GM12874 (cell line): ENCODE data around the gene UFSP2.

ENCODE experiments used
- TF ChIP-seq, protein P1 (sequence below): IDR thresholded peaks from 2 replicates; pipeline ENCODE4 v1.5.1; 2011; ENCODE audit warnings: low read depth, mild to moderate bottlenecking, control low read depth, low read length, moderate library complexity; ENCODE audit not compliant: insufficient read depth

Gene UFSP2, protein sequence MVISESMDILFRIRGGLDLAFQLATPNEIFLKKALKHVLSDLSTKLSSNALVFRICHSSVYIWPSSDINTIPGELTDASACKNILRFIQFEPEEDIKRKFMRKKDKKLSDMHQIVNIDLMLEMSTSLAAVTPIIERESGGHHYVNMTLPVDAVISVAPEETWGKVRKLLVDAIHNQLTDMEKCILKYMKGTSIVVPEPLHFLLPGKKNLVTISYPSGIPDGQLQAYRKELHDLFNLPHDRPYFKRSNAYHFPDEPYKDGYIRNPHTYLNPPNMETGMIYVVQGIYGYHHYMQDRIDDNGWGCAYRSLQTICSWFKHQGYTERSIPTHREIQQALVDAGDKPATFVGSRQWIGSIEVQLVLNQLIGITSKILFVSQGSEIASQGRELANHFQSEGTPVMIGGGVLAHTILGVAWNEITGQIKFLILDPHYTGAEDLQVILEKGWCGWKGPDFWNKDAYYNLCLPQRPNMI

DNA sequence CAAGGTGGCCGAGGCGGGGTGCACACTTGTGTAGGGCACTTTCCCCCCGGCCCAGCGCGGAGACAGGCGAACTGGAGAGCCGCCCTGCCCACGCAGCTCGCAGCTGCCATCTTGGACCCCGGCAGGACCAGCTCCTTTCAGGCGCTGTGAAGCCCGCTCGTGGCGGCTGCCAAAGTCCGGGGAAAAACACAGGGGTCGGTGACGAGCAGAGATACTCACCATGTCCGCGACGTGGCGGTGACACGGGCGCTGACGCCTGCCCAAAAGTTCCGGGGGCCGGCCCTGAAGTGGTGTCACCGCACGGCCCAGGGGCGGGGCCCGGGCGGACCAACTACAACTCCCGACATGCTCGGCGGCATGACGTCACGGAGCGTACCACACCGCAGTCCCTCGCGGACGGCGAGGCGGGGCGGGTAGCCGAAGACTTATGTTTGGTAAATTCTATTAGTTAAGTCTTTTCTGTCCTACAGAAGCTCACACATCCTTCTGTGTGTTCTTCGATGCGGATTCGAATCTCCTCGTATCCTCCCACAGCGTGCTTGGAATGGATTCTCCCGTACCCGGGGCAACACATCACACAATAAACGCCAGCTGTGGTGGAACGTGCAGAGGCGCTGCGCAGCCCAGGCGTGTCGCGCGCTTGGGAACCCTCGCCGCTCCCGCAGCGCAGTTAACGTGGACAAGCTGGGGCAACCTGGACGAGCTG is at the start of gene UFSP2:
UFSP2 (minus strand) TSS at position 318 of the 706 bp plus-strand sequence; CDS start at position 222, 96 bp downstream.
- TF ChIP-seq, protein P1, sequence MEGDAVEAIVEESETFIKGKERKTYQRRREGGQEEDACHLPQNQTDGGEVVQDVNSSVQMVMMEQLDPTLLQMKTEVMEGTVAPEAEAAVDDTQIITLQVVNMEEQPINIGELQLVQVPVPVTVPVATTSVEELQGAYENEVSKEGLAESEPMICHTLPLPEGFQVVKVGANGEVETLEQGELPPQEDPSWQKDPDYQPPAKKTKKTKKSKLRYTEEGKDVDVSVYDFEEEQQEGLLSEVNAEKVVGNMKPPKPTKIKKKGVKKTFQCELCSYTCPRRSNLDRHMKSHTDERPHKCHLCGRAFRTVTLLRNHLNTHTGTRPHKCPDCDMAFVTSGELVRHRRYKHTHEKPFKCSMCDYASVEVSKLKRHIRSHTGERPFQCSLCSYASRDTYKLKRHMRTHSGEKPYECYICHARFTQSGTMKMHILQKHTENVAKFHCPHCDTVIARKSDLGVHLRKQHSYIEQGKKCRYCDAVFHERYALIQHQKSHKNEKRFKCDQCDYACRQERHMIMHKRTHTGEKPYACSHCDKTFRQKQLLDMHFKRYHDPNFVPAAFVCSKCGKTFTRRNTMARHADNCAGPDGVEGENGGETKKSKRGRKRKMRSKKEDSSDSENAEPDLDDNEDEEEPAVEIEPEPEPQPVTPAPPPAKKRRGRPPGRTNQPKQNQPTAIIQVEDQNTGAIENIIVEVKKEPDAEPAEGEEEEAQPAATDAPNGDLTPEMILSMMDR = no peak

DNA sequence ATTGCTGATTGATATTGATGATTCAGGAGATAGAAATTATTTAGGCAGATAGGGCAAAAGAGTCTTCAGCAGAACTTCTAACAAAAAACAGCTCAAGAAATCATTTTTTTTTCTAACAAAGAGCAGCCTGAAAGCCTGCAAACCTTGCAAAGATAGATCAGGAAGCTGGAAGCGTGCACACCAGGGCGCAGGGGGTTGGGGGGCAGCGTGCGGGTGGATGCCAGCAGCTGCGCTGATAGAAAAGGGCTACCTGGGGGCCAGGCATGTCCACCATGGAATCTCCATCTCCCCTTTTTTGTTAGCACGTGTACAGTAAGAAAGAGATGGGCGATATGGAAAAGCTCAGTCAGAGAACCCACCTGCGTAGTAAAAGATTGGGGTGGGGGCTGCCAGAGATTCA is 47.5 kb upstream of the UFSP2 start:
- TF ChIP-seq, protein P1 = no peak

DNA sequence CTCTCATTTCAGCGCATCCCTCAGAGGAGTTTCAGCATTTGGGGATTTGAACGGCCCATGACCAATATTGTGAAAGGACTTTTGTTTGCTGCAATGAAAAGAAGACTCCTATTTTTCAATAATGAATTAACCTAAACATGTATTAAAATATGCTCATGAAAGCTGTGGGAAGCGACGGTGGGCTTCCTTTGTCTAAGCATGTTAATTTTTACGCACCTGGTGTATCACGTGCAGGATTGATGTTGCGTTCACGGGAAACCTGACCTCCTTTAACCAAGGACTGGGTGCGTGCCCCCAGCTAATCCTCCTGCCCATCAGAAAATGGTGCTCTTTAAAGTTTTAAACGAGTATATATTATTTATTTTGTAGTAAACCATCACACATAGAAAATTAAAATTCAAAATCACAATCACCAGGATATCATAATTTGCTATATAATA is 46.4 kb upstream of the UFSP2 start:
- TF ChIP-seq, protein P1 = no peak

DNA sequence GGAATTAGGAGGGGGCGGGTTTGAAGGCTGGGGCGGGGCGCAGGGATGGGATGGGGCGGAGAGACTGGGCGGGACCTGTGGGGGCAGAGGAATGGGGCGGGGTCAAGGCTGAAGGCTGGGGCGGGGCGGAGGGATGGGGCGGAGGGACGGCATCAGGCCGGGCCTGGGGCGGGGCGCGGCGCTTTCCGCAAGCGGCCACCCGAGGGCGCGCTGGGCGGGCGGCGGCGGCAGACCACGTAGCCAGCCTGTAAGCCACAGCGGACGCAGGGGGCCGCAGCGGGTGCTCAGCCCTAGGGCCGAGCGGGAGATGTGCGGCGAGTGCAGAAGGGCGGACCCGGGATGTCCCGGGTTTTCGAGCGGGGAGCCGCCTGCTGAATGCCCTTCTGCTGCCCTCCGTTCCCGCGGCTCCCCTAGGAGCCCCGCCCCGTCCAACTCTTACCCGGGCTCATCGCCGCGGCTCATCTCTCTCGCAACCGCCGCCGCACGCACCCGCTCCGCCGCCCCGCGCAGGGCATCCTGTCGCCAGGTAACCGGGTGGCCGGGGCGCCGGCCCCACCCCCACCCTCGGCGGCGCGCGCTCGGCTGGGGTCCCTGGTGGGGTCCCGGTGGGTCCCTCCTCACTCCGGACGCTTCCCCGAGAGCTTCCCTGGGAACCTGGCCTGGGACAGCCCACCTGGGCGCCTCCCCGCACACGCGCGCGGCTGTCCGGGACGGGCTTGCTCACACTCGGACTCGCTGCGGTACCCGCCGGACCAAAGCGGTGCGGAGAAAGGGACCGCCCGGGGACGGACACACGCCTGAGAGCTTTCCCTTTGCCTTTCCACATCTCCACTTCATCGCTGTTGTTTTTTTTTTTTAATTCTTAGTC is 45.7 kb upstream of the UFSP2 start, which contains the start of gene CCDC110:
CCDC110 (minus strand) TSS at position 499 of the 868 bp plus-strand sequence; CDS start at position 449, 50 bp downstream.
- TF ChIP-seq, protein P1 = peak; percentile 68

DNA sequence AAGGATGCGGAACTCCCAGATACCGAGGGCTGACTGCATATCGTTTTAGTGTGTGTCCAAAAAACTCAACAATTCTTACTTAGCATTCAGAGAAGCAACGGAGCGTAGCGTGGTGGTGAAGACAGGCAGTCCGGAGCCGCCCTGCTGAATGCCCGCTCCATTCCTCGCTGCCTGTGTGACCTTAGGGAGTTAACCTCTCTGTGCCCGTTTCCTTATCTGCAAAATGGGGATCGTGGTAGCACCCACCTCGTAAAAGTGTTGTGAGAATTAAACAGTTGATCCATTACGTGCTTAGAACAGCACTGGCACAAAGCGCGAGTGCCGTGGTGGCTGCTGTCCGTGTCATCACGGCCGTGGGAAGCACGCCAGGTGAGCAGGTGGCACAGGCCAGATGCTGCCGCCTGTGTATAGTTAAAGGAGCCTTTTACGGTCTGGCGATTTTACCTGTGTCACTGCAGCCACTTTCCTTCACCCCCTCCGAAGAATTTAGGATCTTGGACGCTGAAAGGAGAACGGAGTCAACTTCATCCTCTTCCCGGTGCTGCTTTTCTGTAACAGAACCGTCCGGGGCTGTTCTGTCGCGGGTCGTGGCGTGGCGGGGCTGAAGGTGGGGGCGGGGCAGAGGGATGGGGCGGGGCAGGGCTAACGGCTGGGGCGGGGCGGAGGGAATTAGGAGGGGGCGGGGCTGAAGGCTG is 44.9 kb upstream of the UFSP2 start:
- TF ChIP-seq, protein P1 = no peak

DNA sequence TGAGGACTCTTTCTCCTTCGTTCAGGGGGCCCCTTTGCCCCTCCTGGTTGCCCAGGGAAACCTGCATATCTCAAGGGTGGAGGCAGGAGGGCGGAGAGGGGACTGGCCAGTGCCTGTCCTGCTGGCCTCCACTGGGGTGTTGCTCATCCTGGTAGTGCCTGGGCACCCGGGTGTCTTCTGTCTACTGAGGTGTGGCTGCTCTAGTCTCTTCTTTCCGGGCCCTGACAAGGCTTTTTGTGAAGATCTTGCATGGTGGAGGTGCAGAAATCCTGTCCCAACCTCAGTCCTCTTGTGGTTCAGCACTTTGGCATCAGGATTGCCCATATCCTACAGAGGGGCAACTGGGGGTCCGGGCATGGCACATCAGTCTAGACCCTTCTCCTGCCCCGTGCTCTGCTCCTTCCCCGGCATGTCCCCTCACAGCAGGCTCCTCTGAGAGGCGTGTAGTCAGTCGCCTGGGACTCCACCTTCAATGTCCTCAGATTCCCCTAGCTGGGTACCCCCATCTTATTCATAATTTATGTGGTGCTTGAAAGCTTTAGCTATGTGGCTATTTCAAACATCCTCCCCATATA is 43.9 kb upstream of the UFSP2 start:
- TF ChIP-seq, protein P1 = no peak
